ENCODE measurements around the gene SLC25A29. TPM values are rescaled to one million over a fixed set of nuclear protein-coding genes. Genes with fewer than 3 reads are reported as not detected.

SLC25A29 gene
- total and polyA plus RNA-seq, 5 donors: 20.9 to 41.1 (median 23.8) TPM

DNA sequence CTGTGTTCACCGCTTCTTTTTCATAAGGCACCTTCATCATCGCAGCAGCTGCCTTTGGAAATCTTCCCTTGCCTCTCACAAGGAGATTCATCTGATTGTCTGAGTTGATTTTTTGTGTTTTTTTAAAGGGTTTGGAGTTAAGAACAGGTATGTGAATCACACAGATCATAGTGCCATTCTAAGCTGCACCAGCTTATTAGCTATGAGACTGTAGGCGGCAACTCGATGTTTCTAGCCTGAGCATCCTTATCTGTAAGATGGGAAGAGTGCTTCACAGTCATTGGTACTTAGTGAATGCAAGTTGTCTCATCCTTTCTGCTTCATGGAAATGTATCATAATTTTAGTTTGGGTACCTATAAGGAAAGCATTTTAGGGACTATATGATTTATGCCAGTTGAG, 32.0 kb downstream of the SLC25A29 start:
- ATAC-seq (no peak), DNase-seq (no peak)
- 92% methylated on average over 4 of the region's 4 CpGs for WGBS
- H3K27me3 ChIP-seq (ENCODE audit: control insufficient read depth, insufficient read depth): no peaks in the 10 kb centered on the region
- H3K27ac ChIP-seq (ENCODE audit: low read length): no peak overlapping the region
- H3K9me3 ChIP-seq (ENCODE audit: control insufficient read depth, low read length): no peaks in the 10 kb centered on the region
- no peak overlapping the region for H3K4me3 ChIP-seq (ENCODE audit: low read length)
- intact Hi-C loops (cut with DNase I): loop anchor here in 1 of 4 donors (10.0 kb wide), 1 partner anchor 371 kb away; no protein-coding TSS in a partner anchor
- no peaks in the 10 kb centered on the region for H3K4me1 ChIP-seq (ENCODE audit: control insufficient read depth, insufficient read depth, low read length)

DNA sequence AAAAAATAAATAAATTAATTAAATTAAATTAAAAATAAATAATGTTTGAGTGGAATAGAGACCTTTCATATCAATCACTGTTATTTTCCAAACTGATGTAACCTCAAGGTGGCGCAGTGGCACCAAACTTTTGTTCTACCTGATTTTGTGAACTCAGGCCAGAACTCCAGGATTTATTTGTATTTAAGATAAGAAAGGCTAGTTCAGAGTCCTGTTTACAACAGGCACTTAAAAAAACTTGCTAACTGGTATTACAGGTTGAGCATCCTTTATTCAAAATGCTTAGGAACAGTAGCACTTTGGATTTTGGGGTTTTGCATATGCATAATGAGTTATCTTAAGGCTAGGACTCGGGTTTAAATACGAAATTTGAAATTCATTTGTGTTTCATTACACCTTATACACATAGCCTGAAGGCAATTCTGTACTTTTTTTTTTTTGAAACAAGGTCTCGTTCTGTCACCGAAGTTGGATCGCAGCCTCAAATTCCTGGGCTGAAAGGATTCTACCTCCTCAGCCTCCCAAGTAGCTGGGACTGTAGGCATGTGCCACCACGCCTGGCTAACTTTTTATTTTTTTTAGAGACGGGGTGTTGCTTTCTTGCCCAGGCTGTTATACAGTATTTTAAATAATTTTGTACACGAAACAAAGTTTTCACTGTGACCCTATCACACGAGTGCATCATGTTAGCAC, 34.9 kb downstream of the SLC25A29 start:
- H3K27me3 ChIP-seq (ENCODE audit: control insufficient read depth, insufficient read depth): no peaks in the 10 kb centered on the region
- H3K9me3 ChIP-seq (ENCODE audit: control insufficient read depth, low read length): no peaks in the 10 kb centered on the region
- intact Hi-C loops (cut with DNase I): loop anchor here in 1 of 4 donors (10.0 kb wide), 1 partner anchor 373 kb away; no protein-coding TSS in a partner anchor
- H3K27ac ChIP-seq (ENCODE audit: low read length): no peak overlapping the region
- WGBS: 81% methylated on average over 10 of the region's 10 CpGs
- DNase-seq (peak in 1 of 3 donors; percentile 38), ATAC-seq (peak; percentile 17 to 22)
- peaks cover 1% of the 10 kb centered on the region for H3K4me1 ChIP-seq (ENCODE audit: control insufficient read depth, insufficient read depth, low read length)
- H3K4me3 ChIP-seq (ENCODE audit: low read length): no peak overlapping the region

DNA sequence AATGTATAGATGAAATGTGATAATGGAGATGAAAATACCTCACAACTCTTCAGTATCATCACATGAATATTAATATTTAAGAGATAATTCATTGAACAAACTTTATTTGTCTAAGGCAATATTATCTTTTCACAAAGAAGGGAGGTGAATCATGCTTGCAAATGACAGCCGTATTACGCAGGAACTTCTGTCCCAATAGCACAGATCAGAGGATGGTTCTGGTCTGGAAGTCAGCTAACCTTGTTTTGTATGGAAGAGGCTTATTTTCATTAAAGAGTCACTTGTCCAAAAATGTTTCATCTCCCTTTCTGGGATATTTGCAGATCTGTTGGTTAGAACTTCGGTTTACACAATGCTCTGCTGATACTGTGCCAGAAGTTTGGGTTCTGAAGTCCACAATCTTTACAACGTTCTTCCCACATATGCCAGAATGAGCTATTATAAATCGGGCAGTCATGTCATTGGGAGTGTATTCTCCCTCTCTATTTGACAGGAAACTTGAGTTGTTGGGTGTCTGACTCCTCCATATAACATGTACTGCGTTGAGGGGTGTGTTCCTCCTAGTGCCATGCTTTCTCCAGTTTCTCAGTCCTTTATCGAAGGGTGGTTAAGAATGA, 37.5 kb downstream of the SLC25A29 start:
- Histone ChIP-seq H3K27ac (ENCODE audit: low read length) (no peak overlapping the region), H3K4me3 (ENCODE audit: low read length) (no peak overlapping the region), H3K9me3 (ENCODE audit: control insufficient read depth, low read length) (no peaks in the 10 kb centered on the region), H3K27me3 (ENCODE audit: control insufficient read depth, insufficient read depth) (no peaks in the 10 kb centered on the region), H3K4me1 (ENCODE audit: control insufficient read depth, insufficient read depth, low read length) (peaks cover 1% of the 10 kb centered on the region)
- DNase-seq: no peak
- intact Hi-C loops (cut with DNase I): no loop called here
- 68% methylated on average over 7 of the region's 7 CpGs for WGBS
- ATAC-seq: no peak

DNA sequence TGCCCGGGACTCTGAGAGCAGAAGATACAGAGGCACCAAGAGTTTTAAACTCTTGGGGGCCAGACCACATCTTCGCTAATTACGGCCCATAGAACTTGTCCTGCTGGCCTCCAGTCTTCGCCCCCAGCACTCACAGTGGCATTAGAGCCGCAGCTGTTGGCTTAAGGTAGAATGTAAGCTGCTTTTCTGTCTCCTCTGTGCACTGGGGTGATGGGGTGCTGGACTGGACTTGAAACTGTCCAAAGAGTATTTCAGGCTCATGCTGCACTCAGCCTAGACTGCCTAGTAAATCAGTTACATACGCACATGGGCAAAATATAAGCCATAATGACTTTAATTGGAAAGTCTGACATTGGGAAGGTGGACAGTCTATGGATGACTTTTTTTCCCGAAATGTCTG, 38.3 kb downstream of the SLC25A29 start:
- peaks cover 1% of the 10 kb centered on the region for H3K4me1 ChIP-seq (ENCODE audit: control insufficient read depth, insufficient read depth, low read length)
- no peaks in the 10 kb centered on the region for H3K27me3 ChIP-seq (ENCODE audit: control insufficient read depth, insufficient read depth)
- no peak for DNase-seq
- no peak overlapping the region for H3K27ac ChIP-seq (ENCODE audit: low read length)
- intact Hi-C loops (cut with DNase I): no loop called here
- no peak for ATAC-seq
- 97% methylated on average over 7 of the region's 7 CpGs for WGBS
- no peaks in the 10 kb centered on the region for H3K9me3 ChIP-seq (ENCODE audit: control insufficient read depth, low read length)
- H3K4me3 ChIP-seq (ENCODE audit: low read length): no peak overlapping the region

DNA sequence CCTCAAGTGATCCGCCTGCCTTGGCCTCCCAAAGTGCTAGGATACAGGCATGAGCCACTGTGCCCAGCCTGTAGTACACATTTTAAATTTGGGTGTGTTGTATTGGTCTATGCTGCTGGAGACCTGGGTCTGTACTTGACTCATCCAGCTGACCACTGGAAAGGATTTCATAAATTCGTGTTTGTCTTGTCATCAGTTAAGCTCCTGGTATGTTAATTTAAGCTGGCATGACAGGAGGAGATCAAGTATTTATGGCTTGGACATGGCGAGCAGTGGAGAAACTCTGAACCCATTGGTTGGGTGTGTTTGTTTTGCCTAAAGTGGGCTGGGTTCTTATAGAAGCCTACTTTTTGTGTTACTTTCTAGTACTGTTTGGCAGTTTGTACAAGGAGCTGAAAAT, 43.1 kb downstream of the SLC25A29 start:
- Histone ChIP-seq H3K27me3 (ENCODE audit: control insufficient read depth, insufficient read depth) (no peaks in the 10 kb centered on the region), H3K4me3 (ENCODE audit: low read length) (no peak overlapping the region), H3K27ac (ENCODE audit: low read length) (no peak overlapping the region), H3K4me1 (ENCODE audit: control insufficient read depth, insufficient read depth, low read length) (peaks cover 4% of the 10 kb centered on the region), H3K9me3 (ENCODE audit: control insufficient read depth, low read length) (no peaks in the 10 kb centered on the region)
- intact Hi-C loops (cut with DNase I): no loop called here
- ATAC-seq (no peak), DNase-seq (no peak)
- WGBS: 76% methylated on average over 3 of the region's 3 CpGs

DNA sequence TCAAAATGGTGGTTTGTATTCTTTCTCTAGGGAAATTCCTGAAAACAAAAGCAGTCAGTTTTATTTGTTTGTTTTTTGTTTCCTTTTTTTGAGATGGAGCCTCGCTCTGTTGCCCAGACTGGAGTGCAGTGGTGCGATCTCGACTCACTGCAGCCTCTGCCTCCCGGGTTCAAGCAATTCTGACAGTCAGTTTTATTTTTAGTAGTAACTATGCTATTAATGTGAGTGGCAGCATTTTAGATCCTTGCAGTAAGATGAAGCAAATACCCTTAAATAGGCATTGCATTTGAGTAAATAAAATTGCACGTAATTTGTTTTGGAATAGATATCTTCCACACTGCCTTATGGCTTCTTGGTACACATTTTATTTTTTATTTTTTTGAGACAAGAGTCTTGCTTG, 43.7 kb downstream of the SLC25A29 start:
- DNase-seq (no peak), ATAC-seq (no peak)
- H3K4me3 ChIP-seq (ENCODE audit: low read length): no peak overlapping the region
- no peak overlapping the region for H3K27ac ChIP-seq (ENCODE audit: low read length)
- H3K4me1 ChIP-seq (ENCODE audit: control insufficient read depth, insufficient read depth, low read length): peaks cover 4% of the 10 kb centered on the region
- intact Hi-C loops (cut with DNase I): no loop called here
- no peaks in the 10 kb centered on the region for H3K27me3 ChIP-seq (ENCODE audit: control insufficient read depth, insufficient read depth)
- no peaks in the 10 kb centered on the region for H3K9me3 ChIP-seq (ENCODE audit: control insufficient read depth, low read length)
- 38% methylated on average over 5 of the region's 5 CpGs for WGBS

DNA sequence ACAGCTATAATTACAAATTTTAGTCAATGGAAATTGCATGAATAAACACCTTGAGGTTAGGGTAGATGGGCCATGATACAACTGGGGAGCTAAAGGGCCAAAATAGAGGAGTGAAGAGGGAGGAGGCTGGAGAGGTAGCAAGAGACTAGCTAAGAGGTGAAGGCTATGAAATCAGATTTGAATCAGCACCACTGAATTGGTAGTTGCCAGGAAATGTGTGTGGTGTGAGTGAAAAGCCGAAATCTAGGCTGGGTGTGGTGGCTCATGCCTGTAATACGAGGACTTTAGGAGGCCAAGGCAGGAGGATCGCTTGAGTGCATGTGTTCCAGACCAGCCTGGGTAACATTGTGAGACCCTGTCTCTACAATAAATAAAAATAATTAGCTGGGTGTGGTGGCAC, 44.6 kb downstream of the SLC25A29 start:
- intact Hi-C loops (cut with DNase I): no loop called here
- Histone ChIP-seq H3K4me1 (ENCODE audit: control insufficient read depth, insufficient read depth, low read length) (peaks cover 6% of the 10 kb centered on the region), H3K27ac (ENCODE audit: low read length) (peak overlapping the region; percentile 13), H3K9me3 (ENCODE audit: control insufficient read depth, low read length) (no peaks in the 10 kb centered on the region), H3K4me3 (ENCODE audit: low read length) (no peak overlapping the region), H3K27me3 (ENCODE audit: control insufficient read depth, insufficient read depth) (no peaks in the 10 kb centered on the region)
- WGBS: 89% methylated on average over 3 of the region's 3 CpGs
- DNase-seq (no peak), ATAC-seq (no peak)

DNA sequence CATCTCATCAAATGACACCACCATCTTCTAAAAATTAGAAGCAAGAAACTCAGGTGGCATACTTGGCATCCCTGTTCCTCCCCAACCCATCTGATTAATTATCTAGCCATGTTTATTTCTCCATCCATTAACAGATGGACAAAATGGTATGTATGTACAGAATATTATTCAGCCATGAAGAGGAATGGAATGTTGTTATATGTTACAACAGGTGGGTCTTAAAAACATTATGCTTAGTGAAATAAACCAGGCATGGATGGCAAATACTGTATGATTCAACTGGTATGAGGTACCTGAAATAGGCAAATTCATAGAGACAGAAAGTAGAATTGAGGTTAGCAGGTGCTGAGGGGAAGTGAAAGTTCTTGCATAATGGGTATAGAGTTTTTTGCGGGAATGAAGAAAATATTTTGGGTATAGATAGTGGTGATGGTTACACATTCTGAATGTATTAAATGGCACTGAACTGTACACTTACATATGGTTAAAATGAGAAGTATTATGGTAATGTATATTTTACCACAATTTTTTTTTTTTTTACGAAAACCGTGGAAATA, 49.8 kb downstream of the SLC25A29 start:
- WGBS: 91% methylated on average over 3 of the region's 3 CpGs
- Histone ChIP-seq H3K9me3 (ENCODE audit: control insufficient read depth, low read length) (no peaks in the 10 kb centered on the region), H3K27me3 (ENCODE audit: control insufficient read depth, insufficient read depth) (no peaks in the 10 kb centered on the region), H3K4me1 (ENCODE audit: control insufficient read depth, insufficient read depth, low read length) (peaks cover 2% of the 10 kb centered on the region), H3K4me3 (ENCODE audit: low read length) (no peak overlapping the region), H3K27ac (ENCODE audit: low read length) (no peak overlapping the region)
- no peak for ATAC-seq
- DNase-seq: no peak
- intact Hi-C loops (cut with DNase I): no loop called here

DNA sequence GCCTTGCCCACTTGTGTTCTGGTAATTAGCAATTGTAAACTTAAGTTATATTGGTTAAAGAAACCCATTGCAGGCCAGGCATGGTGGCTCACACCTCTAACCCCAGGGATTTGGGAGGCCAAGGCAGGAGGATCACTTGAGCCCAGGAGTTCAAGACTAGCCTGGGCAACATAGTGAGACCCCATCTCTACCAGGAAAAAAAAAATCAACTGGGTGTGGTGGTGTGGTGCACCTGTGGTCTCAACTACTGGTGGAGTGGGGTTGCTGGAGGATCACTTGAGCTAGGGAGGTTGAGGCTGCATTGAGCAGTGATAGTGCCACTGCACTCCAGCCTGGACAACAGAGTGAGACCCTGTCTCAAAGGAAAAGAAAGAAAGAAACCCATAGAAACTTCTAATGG, 53.6 kb downstream of the SLC25A29 start:
- ATAC-seq (no peak), DNase-seq (no peak)
- Histone ChIP-seq H3K27ac (ENCODE audit: low read length) (no peak overlapping the region), H3K4me3 (ENCODE audit: low read length) (no peak overlapping the region), H3K27me3 (ENCODE audit: control insufficient read depth, insufficient read depth) (no peaks in the 10 kb centered on the region), H3K4me1 (ENCODE audit: control insufficient read depth, insufficient read depth, low read length) (peaks cover 6% of the 10 kb centered on the region), H3K9me3 (ENCODE audit: control insufficient read depth, low read length) (no peaks in the 10 kb centered on the region)
- intact Hi-C loops (cut with DNase I): no loop called here

DNA sequence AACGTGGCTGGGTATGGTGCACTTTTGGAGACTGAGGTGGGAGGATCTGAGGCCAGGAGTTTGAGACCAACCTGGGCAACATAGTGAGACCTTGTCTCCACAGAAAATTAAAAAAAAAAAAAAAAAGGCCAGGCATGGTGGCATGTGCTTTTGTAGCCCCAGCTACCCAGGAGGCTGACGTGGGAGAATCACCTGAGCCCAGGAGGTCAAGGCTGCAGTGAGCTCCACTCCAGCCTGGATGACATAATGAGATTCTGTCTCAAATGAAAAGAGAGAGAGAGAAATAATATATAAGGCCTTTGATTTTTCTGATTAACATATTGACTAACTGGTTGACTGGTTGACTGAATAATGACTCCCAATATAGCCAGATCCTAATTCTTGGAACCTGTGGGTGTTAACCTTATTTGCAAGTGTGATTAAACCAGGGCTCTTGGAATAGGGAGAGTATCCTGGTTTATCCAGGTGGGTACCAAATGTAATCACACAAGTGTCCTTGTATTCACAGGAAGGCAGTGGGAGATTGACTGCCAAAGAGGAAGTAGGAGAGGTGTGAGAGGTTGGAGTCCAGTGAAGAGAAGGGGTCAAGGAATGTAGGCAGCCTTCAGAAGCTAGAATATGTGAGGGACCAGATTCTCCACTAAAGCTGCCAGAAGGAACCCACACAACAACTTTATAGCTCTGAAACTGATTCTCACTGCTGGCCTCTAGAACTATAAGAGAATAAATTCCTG, 55.3 kb downstream of the SLC25A29 start:
- ATAC-seq (no peak), DNase-seq (no peak)
- 83% methylated on average over 2 of the region's 2 CpGs for WGBS
- Histone ChIP-seq H3K9me3 (ENCODE audit: control insufficient read depth, low read length) (no peaks in the 10 kb centered on the region), H3K27me3 (ENCODE audit: control insufficient read depth, insufficient read depth) (no peaks in the 10 kb centered on the region), H3K4me1 (ENCODE audit: control insufficient read depth, insufficient read depth, low read length) (peaks cover 11% of the 10 kb centered on the region), H3K4me3 (ENCODE audit: low read length) (no peak overlapping the region), H3K27ac (ENCODE audit: low read length) (no peak overlapping the region)
- intact Hi-C loops (cut with DNase I): no loop called here

DNA sequence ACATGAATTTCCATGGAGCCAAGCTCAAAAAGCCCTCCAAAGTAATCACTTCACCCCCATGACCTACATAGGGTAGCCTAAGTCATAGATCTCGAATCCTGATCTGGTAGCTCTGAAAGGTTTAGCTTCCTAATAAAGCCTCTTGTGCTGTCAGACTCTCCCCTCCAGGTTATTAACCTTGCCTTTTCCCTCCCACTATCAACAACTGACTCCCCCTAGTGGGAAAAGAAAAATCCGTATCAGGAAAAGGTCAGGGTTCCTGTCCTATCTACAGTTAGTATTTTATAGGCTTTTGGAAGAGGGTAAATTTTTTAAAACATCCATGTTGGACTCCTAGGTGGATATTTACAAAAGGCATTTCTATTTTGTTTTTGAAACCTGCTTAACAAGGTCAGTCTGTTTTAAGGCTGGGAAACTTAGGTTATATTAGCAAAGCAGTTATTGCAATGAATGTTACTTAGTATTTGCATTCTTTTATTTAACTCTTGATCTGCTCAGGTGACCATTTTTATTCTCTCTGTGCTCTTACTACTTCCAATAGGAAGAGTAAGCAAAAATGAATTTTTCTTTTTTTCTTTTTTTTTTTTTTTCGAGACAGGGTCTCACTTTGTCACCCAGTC, 59.3 kb downstream of the SLC25A29 start:
- ATAC-seq (peak; percentile 29 to 44), DNase-seq (no peak)
- H3K27ac ChIP-seq (ENCODE audit: low read length): no peak overlapping the region
- H3K9me3 ChIP-seq (ENCODE audit: control insufficient read depth, low read length): no peaks in the 10 kb centered on the region
- H3K4me3 ChIP-seq (ENCODE audit: low read length): no peak overlapping the region
- H3K27me3 ChIP-seq (ENCODE audit: control insufficient read depth, insufficient read depth): no peaks in the 10 kb centered on the region
- intact Hi-C loops (cut with DNase I): no loop called here
- 25% methylated on average over 3 of the region's 3 CpGs for WGBS
- peaks cover 12% of the 10 kb centered on the region for H3K4me1 ChIP-seq (ENCODE audit: control insufficient read depth, insufficient read depth, low read length)
